Measurements from ENCODE around the gene CCDC89. TPM values are rescaled to one million over a fixed set of nuclear protein-coding genes. Genes with fewer than 3 reads are reported as not detected.

The CCDC89 gene
- total and polyA plus RNA-seq, 9 of the 15 experiments (the other 6 are each of a cell fraction or from before 2014, with no cell fraction given) = 0.07 to 0.09 TPM; not detected in 7

- no peak for TF ChIP-seq REST (IDR thresholded peaks at IDR 0.05; ENCODE audit: borderline replicate concordance)
- no peak for TF ChIP-seq REST (CRISPR knock-in tag; IDR thresholded peaks at IDR 0.05; ENCODE audit: low read depth)
- no peak for TF ChIP-seq SRF (CRISPR knock-in tag; IDR thresholded peaks at IDR 0.05)
- TF ChIP-seq CXXC5 (CRISPR knock-in tag; IDR thresholded peaks at IDR 0.05) = no peak
- TF ChIP-seq CSDE1 (IDR thresholded peaks at IDR 0.05) = no peak
- no peak for TF ChIP-seq ZNF830 (CRISPR knock-in tag; IDR thresholded peaks at IDR 0.05)
- no peak for TF ChIP-seq ZC3H4 (CRISPR knock-in tag; IDR thresholded peaks at IDR 0.05; ENCODE audit: borderline replicate concordance)
Observed at GRCh38 chr11:85679576-85679975, 6.4 kb downstream of the CCDC89 start (continued).
